NCI-H2171 treated with DMSO at 0.1 percent for 48 hours (cell line): ENCODE results near the gene OLFM2.
"Not testable (repeated sequence)": the region's sequence is repeated elsewhere in the genome, so short reads cannot be mapped to it uniquely, and the experiment has no call there.

Source experiments
- DNase-seq: peaks from one replicate; lab custom pipeline; 2025; lab: John Stamatoyannopoulos, UW

Gene OLFM2

DNA sequence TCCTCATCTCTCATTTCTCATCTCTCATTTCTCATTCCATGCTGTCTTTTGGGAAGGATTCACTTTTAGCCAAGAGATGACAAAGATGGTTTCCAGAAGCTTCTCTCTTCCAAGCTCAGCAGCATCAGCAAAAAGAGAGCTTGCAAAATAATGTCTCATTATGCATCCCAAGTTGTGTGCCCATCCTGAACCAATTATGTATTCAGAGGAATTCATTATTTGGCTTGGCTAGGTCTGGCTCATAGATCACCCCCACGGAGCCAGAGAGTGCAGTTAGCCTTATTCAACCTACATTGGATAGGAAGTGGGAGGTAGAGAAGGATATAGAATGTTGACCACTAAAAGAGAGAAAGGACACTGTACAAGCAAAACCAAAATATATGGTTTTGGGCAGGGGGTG lies 5.4 kb upstream of the OLFM2 start:
- DNase-seq = no peak

DNA sequence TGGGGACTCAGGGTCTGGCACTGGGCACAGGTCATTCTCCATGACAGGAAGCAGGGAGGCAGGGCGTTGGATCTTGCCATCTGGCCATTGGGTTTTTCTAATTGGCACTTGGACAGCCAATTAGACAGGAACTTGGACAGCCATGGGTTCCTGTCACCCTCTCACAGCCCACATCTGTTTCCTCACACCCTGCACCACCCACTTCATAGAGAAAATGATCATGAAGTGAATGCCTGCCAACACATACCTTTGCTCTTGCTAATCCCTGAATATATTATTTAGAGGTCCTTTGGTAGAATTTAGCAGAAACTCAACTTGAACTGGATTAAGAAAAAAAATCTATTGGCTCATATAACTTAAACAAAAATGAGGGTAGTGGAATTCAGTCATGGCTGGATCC lies 4.9 kb upstream of the OLFM2 start:
- DNase-seq = no peak

DNA sequence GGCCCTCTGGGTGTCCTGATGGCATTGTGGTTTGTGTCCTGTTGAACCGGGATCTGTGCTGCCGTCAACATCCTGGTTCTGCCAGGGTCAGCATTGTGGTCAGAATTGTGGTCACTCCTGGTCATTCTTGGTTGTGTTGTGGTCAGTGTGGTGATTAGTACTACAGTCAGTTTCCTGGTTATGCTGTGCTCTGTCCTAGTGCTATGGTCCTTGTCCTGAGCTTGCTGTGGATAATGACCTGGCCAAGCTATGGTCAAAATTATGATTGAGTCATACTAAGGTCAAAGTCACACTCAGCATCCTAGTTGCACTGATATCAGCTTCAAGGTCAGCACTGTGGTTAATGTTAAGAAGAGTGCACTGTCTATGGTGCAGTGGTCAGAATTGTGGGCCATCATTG lies 4.5 kb upstream of the OLFM2 start:
- no peak for DNase-seq

DNA sequence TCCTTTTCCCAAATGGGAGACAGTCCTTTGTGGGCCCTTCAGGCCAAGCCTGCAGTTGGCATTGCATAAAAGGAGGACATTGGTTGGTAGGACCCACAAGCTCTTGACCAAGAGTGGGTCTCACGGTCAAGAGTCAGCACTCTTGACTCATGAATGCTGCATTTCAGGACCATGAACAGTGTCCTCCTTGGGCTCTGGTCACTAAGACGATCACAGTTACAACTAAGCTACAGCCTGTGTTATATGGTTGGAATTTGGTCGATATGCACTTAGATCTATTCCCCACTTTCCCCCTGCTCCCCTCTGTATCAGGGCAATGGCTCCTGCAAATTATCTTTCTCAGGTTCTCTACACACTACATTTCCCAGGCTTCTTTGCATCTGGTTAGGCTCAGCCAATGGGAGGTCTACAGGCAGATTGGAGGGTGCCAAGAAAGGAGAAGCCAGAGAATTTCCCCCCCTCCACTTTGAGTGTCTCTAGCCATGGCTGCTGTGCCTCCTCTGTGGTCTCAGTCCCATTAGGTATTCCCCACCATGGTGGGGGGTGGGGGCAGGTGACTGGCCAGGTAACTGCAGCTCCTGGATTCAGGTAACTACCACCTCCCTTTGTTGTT lies 3.1 kb upstream of the OLFM2 start:
- DNase-seq = no peak

DNA sequence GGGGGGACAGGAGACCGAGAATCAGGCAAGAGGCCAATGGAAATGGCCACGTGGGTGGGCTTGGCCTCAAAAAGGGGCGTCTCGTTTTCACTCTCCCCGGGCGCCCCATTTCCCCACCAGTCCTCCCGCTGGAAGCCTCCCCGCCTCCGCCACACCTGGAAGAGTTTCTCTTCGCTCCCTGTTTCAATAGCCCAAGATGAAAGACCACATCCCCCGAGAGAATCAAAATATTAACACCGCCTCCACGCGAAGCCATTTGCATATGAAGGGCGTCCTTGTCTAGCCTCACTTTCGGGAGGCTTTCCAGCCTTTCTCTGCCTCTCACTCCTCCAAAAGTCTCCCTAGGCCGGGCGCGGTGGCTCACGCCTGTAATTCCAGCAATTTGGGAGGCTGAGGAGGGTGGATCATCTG lies 691 bp upstream of the OLFM2 start:
- peak; percentile 23 for DNase-seq

DNA sequence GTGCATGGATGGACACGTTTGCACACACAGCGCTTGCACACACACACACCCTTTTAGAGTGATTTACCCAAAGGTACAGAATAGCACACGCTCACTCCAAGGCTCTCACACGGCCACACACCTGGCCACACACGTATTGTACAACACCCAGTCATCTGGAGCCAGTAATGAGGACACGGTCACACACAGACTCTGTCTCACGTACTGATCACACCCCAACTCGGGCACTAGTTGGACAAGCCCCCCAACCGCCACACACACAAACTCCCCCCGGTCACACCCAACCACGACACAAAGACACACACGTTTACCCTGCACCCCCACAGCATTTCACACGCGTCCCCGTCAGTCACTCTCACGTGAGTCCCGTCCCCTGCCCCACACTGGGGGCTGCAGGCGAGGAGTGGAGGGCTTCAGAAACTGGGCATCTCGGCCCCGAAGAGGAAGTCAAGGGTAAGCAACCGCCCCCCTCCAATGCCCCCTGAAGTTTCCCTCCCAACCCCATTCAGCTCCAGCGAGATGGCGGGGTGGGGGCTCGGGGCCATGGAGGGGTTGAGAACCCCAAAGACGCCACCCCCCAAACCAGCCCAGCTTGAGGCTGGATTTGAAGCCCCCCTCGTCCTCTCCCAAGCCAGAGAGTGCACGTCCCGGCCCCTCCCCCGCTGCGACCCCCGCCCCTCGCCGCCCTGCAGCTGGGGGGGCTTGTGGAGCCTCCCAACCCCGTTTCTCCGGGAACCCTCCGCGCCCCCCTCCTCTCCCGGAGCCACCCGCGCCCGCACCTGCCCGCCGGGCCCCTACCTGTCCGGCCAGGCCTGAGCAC lies 599 bp downstream of the OLFM2 start:
- DNase-seq = peak; percentile 12

DNA sequence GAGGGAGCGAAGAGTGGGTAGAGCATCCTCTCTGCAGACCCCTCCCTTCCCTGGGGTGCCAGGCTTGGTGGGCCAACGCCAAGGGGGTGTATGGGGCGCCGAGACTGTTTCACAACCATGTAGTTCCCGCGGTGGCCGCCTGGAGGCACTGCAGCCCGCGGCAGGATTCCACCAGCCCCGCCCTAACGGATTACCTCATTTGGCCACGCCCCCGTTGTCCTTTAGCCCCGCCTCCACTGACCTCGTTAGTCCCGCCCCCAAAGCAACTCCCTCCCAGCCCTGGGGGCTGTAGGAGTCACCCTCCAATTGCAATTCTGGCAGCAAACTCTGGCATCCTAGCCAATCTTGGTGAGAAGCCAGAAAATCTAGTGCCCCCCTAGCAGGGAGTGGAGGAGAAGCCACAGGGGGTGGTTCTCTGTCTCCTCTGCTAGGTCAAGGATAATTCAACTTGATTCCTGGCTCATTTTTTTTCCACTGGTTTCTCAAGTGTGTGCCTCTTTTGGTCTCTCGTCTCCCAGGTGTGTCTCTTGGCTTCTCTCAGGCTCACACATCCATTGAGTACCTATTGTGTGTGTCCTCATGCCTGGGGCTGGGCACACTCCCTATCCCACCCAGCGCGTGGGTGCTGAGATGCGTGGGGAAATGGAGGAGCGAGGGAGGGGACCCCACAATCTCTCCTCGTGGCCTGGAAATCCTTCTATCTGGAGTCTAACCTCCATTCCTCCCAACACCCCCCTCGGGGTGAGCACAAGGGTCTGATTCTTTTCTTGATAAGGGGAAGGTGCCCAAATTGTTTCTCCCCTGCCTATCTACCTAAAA lies 2.0 kb downstream of the OLFM2 start:
- DNase-seq = peak; percentile 39

DNA sequence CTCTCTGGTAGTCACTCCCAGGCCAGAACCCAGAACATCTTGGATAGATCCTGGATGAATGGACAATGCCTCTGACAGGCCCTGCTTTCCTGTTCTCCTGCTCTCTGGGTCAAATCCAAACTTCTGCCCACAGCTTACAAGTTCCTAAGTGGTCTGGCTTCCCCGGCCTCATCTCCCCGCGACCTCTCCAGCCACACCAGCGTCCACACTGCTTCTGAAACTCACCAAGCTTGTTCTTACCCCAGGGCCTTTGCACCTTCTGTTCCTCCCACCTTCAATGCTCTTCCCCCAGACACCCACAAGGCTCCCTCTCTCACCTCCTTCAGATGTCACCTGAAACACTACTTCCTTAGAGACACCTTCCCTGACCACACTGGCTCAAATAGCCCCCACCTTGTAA lies 3.5 kb downstream of the OLFM2 start:
- DNase-seq = no peak

DNA sequence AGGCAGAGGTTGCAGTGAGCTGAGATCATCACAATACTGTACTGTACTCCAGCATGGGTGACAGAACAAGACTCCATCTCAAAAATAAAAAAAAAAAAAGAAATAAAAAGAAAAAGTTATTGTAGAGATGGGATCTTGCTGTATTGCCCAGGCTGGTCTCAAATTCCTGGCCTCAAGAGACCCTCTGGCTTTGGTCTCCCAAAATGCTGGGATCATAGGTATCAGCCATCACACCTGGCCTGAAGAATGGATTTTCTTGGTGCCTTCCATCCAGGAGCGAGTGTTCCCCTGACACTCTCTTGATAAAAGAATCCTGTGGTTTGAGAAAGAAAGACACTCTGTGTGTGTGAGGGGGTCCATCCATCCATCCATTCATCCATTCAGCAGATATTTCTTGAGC lies 4.7 kb downstream of the OLFM2 start:
- DNase-seq = no peak

DNA sequence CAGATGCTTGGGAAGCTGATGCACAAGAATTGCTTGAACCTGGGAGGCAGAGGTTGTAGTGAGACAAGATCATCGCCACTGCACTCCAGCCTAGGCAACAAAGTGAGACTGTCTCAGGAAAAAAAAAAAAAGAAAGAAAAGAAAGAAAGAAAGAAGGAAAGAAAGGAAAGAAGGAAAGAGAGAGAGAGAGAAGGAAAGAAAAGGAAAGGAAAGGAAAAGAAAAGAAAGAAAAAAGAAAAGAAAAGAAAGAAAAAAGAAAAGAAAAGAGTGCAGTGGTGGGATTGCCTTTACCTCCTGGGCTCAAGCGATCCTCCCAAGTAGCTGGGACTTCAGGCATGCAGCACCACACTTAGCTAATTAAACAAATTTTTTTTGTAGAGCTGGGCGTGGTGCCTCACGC lies 12.9 kb downstream of the OLFM2 start:
- no peak for DNase-seq

DNA sequence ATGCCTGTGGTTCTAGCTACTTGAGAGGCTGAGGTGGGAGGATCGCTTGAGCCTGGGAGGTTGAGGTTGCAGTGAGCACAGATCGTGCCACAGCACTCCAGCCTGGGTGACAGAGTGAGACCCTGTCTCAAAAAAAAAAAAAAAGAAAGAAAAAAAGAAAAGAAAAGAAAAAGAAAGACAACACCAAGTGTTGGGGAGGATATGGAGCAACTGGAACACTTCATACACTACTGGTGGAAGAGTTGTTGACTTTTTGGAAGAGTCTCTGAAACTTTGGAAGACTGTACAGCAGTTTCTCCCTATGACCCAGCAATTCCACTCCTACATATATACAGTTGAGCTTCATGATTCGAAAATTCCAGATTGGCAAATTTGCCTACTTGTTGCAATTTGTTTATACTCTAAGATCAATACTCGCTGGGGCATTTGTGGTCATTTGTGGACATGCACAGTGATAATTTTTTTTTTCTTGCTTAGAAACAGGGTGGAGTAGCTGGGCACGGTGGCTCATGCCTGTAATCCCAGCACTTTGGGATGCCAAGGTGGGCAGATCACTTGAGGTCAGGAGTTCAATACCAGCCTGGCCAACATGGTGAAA lies 13.4 kb downstream of the OLFM2 start:
- not testable (repeated sequence) for DNase-seq

DNA sequence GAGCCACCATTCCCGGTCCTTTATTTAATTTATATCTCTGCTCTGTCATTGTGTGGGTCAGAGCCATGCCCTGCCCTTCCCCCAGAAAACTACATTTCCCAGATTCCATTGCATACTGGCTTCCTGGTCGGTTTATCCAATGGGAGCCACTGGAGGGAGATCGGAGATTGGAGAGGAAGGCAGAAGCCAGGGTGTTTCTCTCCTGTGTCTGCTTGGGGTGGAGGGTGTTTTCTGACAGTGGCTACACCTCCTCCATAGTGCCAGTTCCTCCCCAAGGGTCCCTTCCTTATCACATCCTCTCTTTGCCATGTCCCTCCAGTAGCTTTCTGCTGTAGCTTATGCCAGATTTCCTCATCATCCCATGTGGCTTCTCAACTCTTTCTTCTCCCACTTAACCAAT lies 19.0 kb downstream of the OLFM2 start:
- DNase-seq = peak; percentile 49

DNA sequence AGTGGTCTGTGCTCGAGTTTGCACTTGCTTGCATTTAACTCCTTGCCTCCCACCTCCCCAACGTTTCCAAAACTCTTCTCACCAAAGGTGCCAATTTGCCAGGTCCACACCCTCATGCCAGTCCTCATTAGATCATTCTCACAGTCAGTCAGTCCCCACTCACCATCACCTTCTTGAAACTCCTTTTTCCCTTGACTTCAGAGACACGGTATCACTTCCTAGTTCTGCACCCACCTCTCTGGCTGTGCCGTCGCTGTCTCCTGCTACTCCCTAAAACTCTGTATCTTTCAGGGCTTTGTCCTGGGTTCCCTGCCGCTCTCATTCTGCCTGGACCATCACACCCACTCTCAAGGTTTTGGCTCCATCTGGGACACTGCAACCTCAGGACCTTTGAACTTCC lies 19.6 kb downstream of the OLFM2 start:
- no peak for DNase-seq

DNA sequence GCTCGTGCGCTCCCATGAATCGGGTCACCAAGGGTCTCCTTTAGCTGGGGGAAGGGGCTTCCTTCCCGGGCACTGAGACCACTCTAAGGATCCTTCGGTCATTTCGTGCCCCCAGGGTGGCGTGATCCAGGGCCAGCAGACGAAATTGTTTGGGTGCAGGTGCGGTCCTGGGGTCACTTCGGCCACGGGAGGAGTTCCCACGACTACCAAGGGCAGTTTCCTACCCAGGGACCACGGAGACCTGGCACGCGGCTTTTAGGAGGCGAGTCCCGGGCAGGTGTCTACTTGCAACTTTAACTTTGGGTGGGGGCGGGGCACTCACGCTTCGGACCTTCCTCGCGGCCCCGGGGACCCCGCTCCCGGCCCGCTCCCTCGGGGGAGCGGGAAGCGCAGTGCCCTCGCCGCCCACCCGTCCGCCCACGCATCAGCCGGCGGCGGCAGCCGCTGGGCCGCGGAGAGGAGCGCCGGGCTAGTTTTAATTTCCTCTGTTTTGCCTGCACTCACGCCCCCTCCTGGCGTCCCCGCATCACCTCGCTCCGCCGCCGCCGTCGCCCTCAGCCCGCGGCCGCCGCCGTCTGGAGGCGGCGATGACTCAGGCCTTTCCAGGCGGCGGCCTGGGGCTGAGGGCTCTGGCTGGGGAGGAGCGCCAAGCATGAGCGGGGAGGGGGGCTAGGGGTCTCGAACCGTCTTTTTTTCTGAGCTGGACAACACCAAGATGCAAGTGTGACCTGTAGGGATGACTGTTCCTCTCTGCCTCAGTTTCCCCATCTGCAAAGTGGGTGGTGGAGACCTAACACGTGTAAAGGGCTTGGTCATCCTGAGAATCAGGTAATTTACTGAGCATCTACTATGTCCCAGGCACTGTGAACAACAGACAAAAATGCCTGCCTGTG lies 21.8 kb downstream of the OLFM2 start:
- DNase-seq = peak; percentile 82

DNA sequence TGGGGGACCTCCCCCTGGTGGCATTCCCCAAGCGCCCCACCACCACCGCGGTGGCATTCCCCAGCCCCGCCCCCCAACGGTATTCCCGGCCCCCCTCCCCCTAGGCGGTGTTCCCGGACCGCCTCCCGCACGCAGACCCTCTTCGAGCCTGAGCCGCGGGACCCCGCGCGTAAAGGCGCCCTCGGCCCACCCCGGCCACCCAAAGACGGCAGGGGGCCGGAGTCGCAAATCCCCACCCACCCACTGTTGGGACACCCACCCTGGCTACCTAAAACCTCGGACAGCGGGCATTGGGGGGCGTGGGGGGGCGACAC lies 22.4 kb downstream of the OLFM2 start:
- DNase-seq = no peak

DNA sequence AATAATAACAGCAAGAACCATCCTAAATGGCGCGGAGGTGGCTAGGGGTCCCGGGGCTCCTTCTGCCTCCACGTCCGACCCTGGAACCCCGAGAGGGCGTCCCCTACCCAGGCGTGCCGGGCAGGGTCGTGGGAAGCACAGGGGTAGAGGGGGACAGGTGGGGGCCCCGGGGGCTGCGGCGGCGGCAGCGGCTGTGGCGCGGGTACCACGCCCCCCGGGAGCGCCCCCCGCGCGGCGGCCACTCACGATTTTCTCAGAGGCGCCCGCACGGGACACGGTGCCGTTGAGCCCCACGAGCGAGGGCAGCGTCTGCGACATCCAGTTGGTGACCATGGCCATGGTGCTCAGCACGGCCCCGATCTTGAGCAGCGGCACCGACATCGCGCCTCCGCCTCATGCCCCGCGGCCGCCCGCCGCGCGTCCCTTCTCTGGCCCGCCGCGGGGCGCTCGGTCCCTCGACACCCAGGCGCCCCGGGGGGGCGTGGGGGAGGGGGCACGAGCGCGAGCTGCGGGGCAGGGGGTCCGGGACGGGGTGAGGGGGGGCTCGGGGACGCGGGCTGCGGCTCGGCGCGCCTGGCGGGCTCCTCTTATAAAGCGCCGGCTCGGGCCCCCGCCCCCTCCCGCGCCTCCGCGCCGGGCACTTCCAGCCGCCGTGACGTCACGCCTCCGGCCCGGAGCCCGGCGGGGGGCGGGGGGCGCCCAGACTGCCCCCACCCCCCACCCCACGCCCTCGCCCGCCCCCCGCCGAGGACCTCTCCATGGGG lies 22.9 kb downstream of the OLFM2 start:
- no peak for DNase-seq

DNA sequence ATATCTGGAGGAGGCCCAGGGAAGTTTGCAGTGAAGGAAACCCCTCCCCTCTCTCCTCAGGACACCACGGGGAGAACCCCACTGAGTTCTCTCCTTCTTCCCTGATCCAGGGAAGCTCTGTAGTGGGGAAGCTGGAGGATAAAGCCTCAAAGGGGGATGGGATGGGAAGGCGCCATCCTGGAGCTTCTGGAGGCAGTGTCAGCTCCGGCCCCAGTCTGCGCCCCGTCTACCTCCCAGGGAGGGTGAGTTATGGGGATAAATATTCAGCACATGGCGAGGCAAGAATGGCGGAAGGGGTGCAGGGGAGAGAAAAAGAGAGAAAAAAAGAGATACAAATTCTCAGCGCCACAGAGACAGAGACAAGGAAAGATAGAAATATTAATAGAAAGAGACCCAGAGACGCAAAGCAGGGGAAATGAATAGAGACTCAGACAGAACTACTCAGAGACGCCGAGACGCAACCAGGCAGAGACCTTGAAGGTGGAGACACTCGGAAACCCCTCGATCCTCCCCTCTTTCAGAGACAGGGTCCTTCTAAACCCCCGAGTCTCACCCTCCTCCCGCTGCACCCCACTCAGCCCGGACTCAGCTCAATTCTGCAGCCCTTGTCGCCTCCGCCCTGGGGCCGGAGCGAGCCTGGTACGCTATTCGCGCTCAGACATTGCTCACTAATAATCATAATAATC lies 23.6 kb downstream of the OLFM2 start:
- no peak for DNase-seq

DNA sequence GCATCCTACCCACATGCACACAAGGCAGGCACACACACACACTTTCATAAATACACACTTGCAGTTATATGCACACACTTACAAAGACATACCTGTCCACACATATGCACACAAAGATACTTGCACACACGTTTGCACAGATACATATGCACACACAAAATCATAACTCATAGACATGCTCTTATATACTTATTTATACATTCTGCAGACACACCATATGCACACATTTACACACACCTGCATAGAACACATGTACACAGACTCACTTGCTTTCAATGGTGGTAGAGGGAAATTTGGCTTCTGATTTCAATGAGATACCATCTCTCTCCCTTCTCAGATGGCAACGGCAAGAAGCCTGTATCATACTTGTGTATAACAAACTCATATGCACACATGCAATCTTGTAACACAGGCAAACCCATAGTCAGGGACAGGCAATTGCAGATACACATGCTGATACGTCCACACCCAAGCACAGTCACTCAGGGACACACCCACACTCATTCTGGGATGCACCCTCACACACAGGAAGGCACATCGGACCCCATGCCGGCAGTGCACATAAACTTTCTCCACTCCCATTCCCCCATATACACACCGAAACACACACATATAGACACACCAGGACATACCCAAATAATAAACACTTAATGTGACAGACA lies 24.7 kb downstream of the OLFM2 start:
- DNase-seq = no peak

DNA sequence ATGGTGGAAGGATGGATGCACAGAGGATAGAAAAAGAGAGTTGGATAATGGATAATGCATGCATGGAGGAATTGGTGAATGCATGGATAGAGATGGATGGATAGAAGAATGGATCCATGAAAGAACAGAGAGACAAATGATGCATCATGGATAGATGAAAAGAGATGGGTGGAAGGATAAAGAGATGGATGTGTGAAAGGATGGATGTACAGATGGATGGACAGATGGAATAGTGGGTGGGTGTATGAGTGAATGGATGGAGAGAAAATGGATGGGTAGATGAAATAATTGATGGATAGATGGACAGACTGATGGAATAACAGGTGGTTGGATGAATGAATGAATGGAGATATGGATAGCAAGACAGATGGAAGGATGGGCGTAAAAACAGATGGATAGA lies 25.7 kb downstream of the OLFM2 start:
- DNase-seq = no peak

DNA sequence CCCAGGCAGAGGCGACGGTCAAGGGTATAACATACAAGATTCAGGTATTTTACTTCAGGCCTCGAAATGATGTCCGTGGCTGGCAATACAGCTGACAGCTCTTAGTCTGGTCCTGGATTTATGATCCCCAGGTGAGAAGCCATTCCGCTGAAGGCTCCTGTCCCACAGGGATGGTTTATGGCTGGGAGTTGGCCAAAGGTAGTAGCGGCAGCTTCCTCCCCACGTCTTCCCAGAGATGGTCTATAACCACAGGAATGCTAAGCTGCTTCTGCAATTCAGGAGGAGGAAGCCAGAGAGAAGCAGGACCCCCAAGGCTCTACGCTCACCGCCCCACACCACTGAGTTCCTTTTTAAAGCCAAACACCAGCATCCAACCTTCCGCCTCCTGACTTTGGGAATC lies 27.1 kb downstream of the OLFM2 start:
- DNase-seq = no peak
